Ammon's horn (tissue), 1 donor: Measurements from ENCODE around the gene PAPOLB.

Source experiments
- DNase-seq: peaks from one replicate; pipeline ENCODE4 v3.0.0-alpha.2; 2016; ENCODE audit warnings: low spot score

PAPOLB gene

DNA sequence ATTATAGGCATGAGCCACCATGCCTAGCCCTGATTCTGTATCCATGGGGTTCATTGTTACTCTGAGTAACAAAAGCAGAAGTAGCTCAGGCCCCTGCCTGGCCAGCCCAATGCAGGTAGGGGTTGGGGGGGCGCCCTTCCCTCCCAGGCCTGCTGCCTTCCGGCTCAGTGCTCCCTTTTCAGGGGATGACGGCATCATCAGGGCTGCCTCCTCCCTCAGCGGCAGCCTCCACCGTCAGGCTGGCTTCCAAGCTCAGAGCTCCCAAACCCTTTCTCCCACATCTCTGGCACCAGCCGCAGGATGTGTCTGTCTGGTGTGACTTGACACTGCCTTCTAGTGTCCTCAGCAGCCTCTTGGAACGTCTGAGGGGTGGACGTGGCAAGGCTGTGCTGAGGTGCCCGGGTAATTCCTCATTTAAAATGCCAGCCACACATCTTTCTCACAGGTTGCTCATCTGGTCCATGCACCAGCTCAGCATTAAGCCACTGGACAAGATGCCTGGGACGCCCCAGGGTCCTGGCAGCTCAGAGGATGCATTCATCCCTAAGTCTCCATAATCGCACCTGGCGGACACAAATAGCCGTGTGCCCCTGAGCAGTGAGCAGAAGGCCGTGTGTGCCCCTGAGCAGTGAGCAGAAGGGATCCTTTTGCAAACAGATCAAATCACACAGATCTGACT, 38.2 kb downstream of the PAPOLB start:
- DNase-seq, result no peak

GRCh38 chr7:4822677-4823076, 39.2 kb downstream of the PAPOLB start:
- DNase-seq, result no peak

DNA sequence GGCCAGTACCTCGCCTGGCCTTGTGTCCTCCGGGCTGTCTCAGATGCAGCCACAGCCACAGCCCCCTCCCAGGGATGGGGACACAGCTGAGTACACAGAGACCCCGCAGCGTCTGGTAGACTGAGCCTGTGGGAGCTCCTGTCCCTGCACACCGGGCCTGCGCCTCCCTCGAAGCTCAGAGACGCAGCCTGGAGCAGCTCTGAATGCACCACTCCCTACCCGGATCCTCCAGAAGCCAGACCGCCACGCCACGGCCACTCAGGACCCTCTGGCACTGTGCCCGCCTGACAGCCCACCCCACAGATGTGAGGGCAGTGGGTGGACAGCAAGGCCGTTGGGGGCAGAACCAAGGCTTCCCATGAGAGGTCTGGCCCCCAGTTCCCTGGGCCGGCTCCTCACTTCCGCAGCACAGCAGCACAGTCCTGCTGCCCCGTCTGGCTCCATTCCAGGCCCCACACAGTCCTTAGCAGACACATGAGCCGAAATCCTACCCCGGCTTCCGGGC, 40.8 kb downstream of the PAPOLB start:
- no peak for DNase-seq

DNA sequence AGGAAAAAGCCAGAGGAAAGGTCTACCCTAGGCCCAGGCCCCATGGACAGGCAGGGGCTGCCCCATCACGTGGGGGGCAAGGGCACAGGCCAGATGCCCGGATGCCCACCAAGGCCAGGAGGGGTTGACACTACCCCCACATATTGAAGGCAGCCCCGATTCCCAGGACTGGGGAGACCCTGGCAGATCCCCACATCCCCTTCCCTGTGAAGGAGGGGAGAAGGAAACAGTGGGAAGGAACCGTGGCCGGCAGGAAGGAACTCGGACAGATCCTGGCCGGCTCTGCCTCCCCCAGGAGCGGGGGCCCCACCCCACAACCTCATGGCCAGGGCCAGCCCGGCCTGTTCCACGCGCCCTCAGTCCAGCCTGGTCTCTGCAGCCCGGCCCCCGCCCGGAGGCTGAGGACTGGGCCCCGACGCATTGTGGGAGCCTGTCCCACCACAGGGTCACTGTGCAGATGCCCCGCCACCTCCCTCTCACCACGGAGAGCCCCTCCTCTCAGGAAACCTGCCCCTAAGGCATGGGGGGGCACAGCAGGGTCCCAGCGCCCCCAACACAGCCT, 41.3 kb downstream of the PAPOLB start:
- DNase-seq, result no peak

- no peak for DNase-seq
Measured at GRCh38 chr7:4819560-4820404, 42.0 kb downstream of the PAPOLB start.

DNA sequence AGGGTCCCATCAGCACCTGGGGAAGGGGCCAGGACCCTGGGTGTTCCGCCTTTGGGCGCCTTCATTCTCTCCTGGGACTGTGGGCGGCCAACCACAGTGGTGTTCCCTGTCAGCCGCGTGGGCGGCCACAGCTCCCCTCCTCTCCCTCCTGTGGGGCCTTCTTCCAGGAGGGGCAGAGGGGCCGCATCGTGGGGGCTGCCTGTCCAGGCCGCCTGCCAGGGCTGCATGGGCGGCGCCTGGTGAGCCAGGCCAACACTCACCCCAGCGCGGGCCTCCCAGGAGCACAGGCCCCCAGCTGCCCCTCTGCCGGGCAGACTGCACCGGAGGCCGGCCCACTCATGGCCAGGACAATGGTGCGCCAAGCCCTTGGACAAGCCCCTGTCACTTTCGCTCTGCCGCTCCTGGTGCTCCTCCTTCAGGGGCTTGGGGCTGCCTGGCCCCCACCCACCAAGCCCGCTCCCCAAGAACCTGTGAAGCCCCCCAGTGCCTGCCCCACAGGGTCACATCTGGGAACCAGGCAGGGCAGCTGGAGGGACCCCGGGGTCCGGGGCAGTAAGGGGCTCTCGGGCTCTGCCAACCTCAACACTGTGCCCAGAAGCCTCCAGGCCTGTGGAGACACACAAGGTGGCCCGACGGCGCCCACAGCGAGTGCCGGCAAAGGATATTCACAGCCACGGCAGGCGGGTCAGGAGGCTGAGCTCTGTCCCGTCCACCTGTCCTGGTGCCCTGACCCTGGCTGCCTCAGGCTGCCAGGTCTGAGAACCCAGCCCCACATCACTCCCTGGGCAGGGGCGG, 43.6 kb downstream of the PAPOLB start:
- no peak for DNase-seq

DNA sequence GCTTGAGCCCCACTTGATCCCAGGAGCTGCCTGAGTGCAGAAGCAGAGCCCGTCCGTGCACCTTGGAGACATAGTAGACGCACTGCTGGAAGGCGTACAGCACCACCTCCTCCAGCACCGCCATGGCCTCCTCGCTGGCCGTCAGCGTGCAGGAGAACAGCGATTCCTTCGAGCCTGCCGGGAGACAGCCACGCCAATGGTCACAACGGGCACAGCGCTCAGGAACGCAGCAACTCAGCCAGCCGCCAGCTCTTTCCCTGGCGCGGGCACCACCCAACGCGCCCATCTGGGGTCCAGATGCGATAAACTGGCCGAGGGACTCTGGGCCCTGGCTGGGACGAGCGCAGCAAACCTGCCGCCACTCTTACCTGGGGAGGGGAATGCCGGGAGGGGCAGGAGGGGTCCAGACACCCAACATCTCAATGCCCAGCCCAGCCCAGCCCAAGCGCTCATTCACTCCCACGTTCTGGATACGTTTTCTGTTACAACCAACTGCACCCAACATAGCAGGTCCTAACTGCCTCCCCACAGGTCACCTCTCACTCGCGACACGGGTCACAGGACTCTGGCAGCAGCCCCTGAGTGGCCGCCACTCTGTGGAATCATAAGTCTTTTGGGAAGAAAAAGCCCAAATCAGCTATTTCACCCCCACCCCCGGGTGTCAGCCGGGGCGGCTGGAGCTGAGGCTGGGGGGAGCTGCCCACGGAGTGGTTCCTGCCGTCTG, 44.5 kb downstream of the PAPOLB start:
- no peak for DNase-seq

DNA sequence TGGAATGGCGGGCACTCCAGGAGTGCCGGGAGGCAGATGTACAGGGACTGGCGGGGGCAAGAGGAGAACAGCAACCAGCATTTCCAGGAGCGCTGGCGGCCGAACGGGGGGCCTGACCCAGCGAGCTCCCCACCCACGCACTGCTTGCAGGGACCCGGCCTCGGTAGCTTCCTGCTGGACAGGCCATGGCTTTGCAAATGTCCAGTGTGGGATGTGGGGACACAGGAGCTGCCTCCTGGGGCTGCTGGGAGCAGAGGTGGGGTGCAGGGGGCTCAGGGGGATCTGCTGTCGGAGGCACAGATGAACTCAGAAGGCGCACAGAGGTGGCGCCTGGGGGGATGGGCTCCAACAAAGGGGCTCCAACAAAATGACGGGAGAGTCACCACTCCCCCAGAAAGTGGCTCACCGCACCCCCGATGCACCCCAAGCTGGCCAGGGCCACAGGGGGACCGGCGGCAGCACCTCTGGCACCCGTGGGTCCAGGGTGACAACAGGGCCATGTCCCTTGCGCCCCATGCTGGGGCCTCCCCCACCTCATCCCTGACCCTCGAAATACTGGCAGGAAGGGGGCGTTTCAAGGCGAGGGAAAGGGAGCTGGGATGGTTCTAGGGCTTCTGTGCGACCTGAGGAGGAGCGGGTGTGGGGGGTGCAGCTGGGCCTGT, 45.3 kb downstream of the PAPOLB start:
- no peak for DNase-seq

DNA sequence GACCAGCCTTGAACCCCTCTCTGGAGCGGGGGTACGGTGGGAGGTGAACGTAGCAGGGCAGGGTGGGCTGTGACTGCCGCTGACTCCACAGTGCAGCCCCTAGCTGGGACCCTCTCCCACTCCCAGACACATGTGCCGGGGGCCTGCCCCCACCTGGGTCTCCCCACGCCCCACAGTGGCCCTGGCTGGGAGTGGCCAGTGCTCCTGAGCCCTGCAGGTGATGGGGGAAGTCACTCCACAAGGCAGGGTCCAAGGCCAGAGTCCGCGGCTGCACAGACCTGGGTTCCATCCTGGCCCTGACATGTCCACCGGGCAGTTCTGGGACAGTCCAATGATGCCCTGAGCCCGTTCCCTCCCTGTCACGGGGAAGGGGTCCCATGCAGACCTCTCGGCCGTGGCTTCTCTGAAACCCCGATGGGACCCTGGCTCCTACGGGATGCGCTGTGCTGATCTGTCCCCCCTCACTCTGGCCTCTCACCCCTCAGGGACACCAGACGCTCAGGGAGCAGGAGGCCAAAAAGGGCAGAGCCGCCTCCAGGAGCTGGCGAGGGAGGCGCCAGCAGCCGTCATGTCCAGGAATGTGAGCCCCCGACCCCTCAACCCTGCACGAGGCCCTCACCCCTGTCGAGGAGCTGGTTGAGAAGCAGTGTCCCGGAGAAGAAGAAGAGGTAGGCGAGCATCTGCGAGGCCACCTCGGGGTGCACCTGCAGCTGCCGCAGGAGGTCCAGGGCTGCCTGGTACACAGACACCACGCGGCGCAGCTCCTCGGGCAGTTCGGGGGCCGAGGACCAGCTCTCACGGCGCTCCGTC, 46.0 kb downstream of the PAPOLB start:
- no peak for DNase-seq

DNA sequence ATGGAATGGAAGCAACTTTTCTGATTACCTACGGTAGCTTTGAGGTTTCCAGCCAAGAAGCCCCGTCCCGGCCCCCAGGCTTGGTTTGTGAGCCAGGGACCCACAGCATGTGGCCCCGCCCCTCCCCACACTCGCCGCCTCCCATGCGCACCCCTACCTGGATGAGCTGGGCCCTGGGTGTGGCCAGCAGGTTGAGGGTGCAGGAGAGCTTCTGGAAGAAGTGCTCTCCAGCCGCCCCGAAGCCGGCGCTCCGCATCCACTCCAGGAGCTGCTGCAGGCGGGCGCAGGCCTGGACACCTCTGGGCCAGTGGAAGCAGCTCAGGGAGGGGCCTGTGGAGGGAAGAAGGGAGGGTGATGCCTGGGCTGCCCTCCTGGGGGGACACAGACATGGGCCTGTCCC, 46.7 kb downstream of the PAPOLB start:
- DNase-seq, result no peak

DNA sequence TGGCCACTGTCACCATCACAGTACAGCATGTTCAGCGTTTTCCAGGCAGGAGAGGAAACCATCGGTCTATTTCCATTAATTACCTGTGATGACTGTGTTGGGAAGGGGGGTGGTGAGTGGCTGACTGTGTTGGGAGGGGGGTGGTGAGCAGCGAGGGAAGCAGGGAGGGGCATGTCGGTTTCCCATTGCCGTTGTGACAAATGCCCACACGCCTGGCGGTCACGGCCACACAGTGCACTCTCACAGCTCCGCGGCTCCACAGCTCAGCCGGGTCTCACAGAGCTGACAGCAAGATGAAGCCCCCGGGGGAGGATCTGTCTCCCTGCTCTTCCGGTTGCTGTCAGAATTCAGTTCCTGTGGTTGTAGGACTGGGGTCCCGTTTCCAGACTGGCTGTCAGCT, 47.4 kb downstream of the PAPOLB start:
- DNase-seq, result no peak

- DNase-seq, result no peak
Measured at GRCh38 chr7:4809666-4810065, 52.2 kb downstream of the PAPOLB start.

- no peak for DNase-seq
Measured at GRCh38 chr7:4809091-4809591, 52.7 kb downstream of the PAPOLB start.

- no peak for DNase-seq
Measured at GRCh38 chr7:4808565-4808964, 53.3 kb downstream of the PAPOLB start.

DNA sequence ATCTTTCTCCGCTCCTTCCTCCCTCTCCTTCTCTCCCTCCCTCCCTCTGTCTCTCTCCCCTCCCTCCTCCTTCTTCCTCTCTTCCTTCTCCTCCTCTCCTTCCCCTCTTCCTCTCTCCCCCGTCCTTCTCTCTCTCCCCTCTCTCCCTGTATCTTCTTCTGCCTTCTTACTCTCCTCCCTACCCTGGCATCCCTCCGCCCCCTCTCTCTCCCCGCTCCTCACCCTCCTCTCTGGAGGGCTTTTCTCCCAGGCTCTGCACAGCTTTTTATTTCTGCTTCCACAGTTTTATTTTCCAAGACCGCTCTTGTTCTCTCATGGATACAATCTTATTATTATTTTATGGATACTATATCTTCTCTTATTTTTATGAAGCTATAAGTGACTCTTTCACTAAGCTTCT, 53.8 kb downstream of the PAPOLB start:
- DNase-seq, result no peak
